HepG2 (cell line): ENCODE results near the gene SLFN14. TPM values are rescaled to one million over a fixed set of nuclear protein-coding genes. Genes with fewer than 3 reads are reported as not detected.

Source experiments
- ATAC-seq: fragments of 200-7000 bp; cut with Tn5 transposase; 3 replicates; pipeline ENCODE4 v1.9.1; 2020; ENCODE audit warnings: mild to moderate bottlenecking, moderate library complexity
- BruUV-seq: library from RNA; stranded (reverse); fragments of 400-500 nt; replicated peaks from 2 replicates; lab custom pipeline; 2021; lab: Mats Ljungman, UMichigan
- CTCF ChIA-PET: fragments of 300-600 bp; formaldehyde crosslinking; extraction: SDS; loops from one replicate; lab custom pipeline; 2021; ENCODE audit warnings: low total read pairs, inconsistent platforms, low intra/inter-chr PET ratio; lab: Yijun Ruan, JAX
- POLR2A ChIA-PET: fragments of 350-600 bp; sonication (Branson Sonifier 250); formaldehyde crosslinking; loops from one replicate; lab custom pipeline; 2020; ENCODE audit warnings: antibody characterized with exemption, inconsistent platforms; lab: Yijun Ruan, JAX
- DNase-seq: peaks from one replicate; pipeline ENCODE4 v3.0.0-alpha.2; 2015; ENCODE audit warnings: low spot score
- FAIRE-seq: peaks from 3 replicates; lab custom pipeline; 2011; peaks lifted over from hg19 to GRCh38; lab: Jason Lieb, UNC
- H2AFZ ChIP-seq: one replicate; pipeline ENCODE4 v1.6.1; 2011; ENCODE audit warnings: low read length, inconsistent platforms
- H3K27ac ChIP-seq: fragments of 300-600 bp; 3 replicates; pipeline ENCODE4 v1.8.0; 2011; ENCODE audit warnings: mixed run types, mild to moderate bottlenecking, mixed read lengths, low read length, inconsistent platforms; ENCODE audit not compliant: insufficient read depth; ENCODE audit errors: extremely low read length
- H3K27me3 ChIP-seq, 2 experiments: fragments of 200-600 bp in 1 of 2; 2 replicates in 1 of 2; 3 replicates in 1 of 2; pipeline versions ENCODE4 v1.6.0 to v1.8.0; 2011; ENCODE audit warnings: low read length in 2 of 2, mild to moderate bottlenecking in 2 of 2, moderate library complexity in 2 of 2, inconsistent platforms in 1 of 2; ENCODE audit not compliant: insufficient read depth in 2 of 2, control insufficient read depth in 1 of 2
- H3K36me3 ChIP-seq, 2 experiments: fragments of 200-600 bp in 1 of 2; replicated peaks in 1 of 2; 2 replicates in 1 of 2; 3 replicates in 1 of 2; pipeline versions ENCODE4 v1.5.1 to v1.8.0; 2011; ENCODE audit warnings: low read length in 2 of 2, inconsistent platforms in 1 of 2; ENCODE audit not compliant: insufficient read depth in 2 of 2, control insufficient read depth in 1 of 2
- H3K4me1 ChIP-seq: 2 replicates; pipeline ENCODE4 v1.5.1; 2012; ENCODE audit warnings: low read length, inconsistent platforms; ENCODE audit not compliant: insufficient read depth
- H3K4me2 ChIP-seq: 2 replicates; pipeline ENCODE4 v1.6.0; 2011; ENCODE audit warnings: low read depth, low read length, inconsistent platforms
- H3K4me3 ChIP-seq, 3 experiments: fragments of 200-600 bp in 1 of 3; sonication (generic), shearing (Covaris generic) in 1 of 3; replicated peaks in 1 of 3; 2 replicates each; pipeline ENCODE4 v1.5.1; 2011 to 2016; ENCODE audit warnings: low read length in 3 of 3, inconsistent platforms in 2 of 3, low read depth in 2 of 3, mild to moderate bottlenecking in 2 of 3, control low read depth in 1 of 3, mixed read lengths in 1 of 3; ENCODE audit not compliant: insufficient read depth in 1 of 3
- H3K79me2 ChIP-seq: one replicate; pipeline ENCODE4 v1.6.1; 2011; ENCODE audit warnings: low read length, inconsistent platforms; ENCODE audit not compliant: insufficient read depth
- H3K9ac ChIP-seq: 2 replicates; pipeline ENCODE4 v1.6.0; 2011; ENCODE audit warnings: mild to moderate bottlenecking, low read depth, low read length, inconsistent platforms; ENCODE audit not compliant: insufficient read depth
- H3K9me3 ChIP-seq: 2 replicates; pipeline ENCODE4 v1.5.1; 2012; ENCODE audit warnings: mild to moderate bottlenecking, low read length
- H4K20me1 ChIP-seq: 2 replicates; pipeline ENCODE4 v1.6.0; 2011; ENCODE audit warnings: inconsistent platforms, mild to moderate bottlenecking, low read length, moderate library complexity; ENCODE audit not compliant: insufficient read depth
- ARHGAP35 ChIP-seq: sonication (generic); formaldehyde crosslinking; IDR thresholded peaks from 2 replicates; pipeline ENCODE4 v1.9.0; 2022; ENCODE audit warnings: mild to moderate bottlenecking, inconsistent platforms, moderate library complexity, missing genetic modification reagents, borderline replicate concordance
- JUNB ChIP-seq: sonication (generic); formaldehyde crosslinking; IDR thresholded peaks from 2 replicates; pipeline ENCODE4 v1.8.0; 2022; ENCODE audit warnings: missing genetic modification reagents, mild to moderate bottlenecking, borderline replicate concordance
- NBN ChIP-seq: fragments of 450-650 bp; conservative IDR thresholded peaks from 2 replicates; pipeline ENCODE4 v1.6.1; 2017
- NR1H2 ChIP-seq: sonication (generic); formaldehyde crosslinking; IDR thresholded peaks from 2 replicates; pipeline ENCODE4 v1.8.1; 2022; ENCODE audit warnings: low read depth, missing genetic modification reagents, borderline replicate concordance
- NRL ChIP-seq: sonication (generic); formaldehyde crosslinking; IDR thresholded peaks from 2 replicates; pipeline ENCODE4 v1.5.0; 2020; ENCODE audit warnings: missing genetic modification reagents, mild to moderate bottlenecking, moderate library complexity, borderline replicate concordance
- PTBP1 ChIP-seq: fragments of 200-400 bp; formaldehyde crosslinking; IDR thresholded peaks from 2 replicates; pipeline ENCODE4 v1.6.1; 2018; ENCODE audit warnings: low read length, low read depth; ENCODE audit not compliant: poor library complexity, severe bottlenecking
- TAF1 ChIP-seq: sonication (generic); formaldehyde crosslinking; IDR thresholded peaks from 2 replicates; pipeline ENCODE4 v1.4.0; 2020; ENCODE audit warnings: missing genetic modification reagents
- ZFP36L2 ChIP-seq: sonication (generic); formaldehyde crosslinking; IDR thresholded peaks from 2 replicates; pipeline ENCODE4 v1.4.0; 2020; ENCODE audit warnings: missing genetic modification reagents
- ZNF10 ChIP-seq: sonication (generic); formaldehyde crosslinking; IDR thresholded peaks from 2 replicates; pipeline ENCODE4 v1.4.0; 2020; ENCODE audit warnings: mild to moderate bottlenecking, low read depth, missing genetic modification reagents, borderline replicate concordance
- ZNF264 ChIP-seq: sonication (generic); formaldehyde crosslinking; IDR thresholded peaks from 2 replicates; pipeline ENCODE4 v1.4.0; 2020; ENCODE audit warnings: missing genetic modification reagents
- ZNF317 ChIP-seq: sonication (generic); formaldehyde crosslinking; IDR thresholded peaks from 2 replicates; pipeline ENCODE4 v1.5.0; 2020; ENCODE audit warnings: mild to moderate bottlenecking, missing genetic modification reagents
- ZNF44 ChIP-seq: sonication (generic); formaldehyde crosslinking; IDR thresholded peaks from 2 replicates; pipeline ENCODE4 v1.5.1; 2020; ENCODE audit warnings: mild to moderate bottlenecking, missing genetic modification reagents
- ZNF660 ChIP-seq: sonication (generic); formaldehyde crosslinking; IDR thresholded peaks from 2 replicates; pipeline ENCODE4 v1.5.1; 2020; ENCODE audit warnings: mild to moderate bottlenecking, low read depth, missing genetic modification reagents, borderline replicate concordance
- WGBS: methylation state at CpG from one replicate; pipeline ENCODE4 v1.1.6; 2017; ENCODE audit warnings: low lambda C conversion rate; 5-methylcytosine and 5-hydroxymethylcytosine counted together
- in situ Hi-C: cut with HindIII; loops from 2 replicates; pipeline ENCODE4 v1.10.0; 2017; ENCODE audit warnings: low pct_unique_long_range_greater_than_20kb; ENCODE audit not compliant: extremely low pct_ligation_motif_present
- intact Hi-C: fragments of 100-400 bp; cut with micrococcal nuclease; formaldehyde crosslinking; loops from one replicate; pipeline ENCODE4 v1.10.0; 2022; ENCODE audit not compliant: unreplicated experiment
- polyA plus RNA-seq, 8 experiments: library from polyadenylated mRNA; depleted of rRNA in 3 of 8; stranded (reverse) in 7 of 8; unstranded in 1 of 8; fragments of >200 nt; fragmentation: Illumina TruSeq in 4 of 8; extraction: Trizol in 4 of 8; gene quantifications; 2 replicates each; pipeline versions ENCODE4 v1.2.1 to v1.2.3, GENCODE V29; 2011 to 2016; ENCODE audit warnings: low read depth in 4 of 8, missing spikeins in 1 of 8, mixed read lengths in 1 of 8; ENCODE audit not compliant: insufficient read depth in 1 of 8
- total RNA-seq, 5 experiments: library from RNA; depleted of rRNA; stranded (reverse); fragments of >200 nt; fragmentation: Illumina TruSeq; extraction: Trizol; gene quantifications; 2 replicates each; pipeline ENCODE4 v1.2.3, GENCODE V29; 2016; ENCODE audit warnings: low read depth in 1 of 5
- TF ChIP-seq, protein P1 (sequence below): sonication (generic); formaldehyde crosslinking; IDR thresholded peaks from 2 replicates; pipeline ENCODE4 v1.5.1; 2020; ENCODE audit warnings: mild to moderate bottlenecking, missing genetic modification reagents, borderline replicate concordance
- TF ChIP-seq, protein P2 (sequence below): sonication (generic); formaldehyde crosslinking; IDR thresholded peaks from 2 replicates; pipeline ENCODE4 v1.4.0; 2020; ENCODE audit warnings: missing genetic modification reagents, borderline replicate concordance
- TF ChIP-seq, protein P3 (sequence below): IDR thresholded peaks from 2 replicates; pipeline ENCODE4 v1.6.1; 2018; ENCODE audit warnings: missing genetic modification reagents, mild to moderate bottlenecking, missing compliant biosample characterization

SLFN14 gene
- total and polyA plus RNA-seq, 2 of the 13 experiments (the other 11 are each of a cell fraction or from before 2014, with no cell fraction given) = not detected

DNA sequence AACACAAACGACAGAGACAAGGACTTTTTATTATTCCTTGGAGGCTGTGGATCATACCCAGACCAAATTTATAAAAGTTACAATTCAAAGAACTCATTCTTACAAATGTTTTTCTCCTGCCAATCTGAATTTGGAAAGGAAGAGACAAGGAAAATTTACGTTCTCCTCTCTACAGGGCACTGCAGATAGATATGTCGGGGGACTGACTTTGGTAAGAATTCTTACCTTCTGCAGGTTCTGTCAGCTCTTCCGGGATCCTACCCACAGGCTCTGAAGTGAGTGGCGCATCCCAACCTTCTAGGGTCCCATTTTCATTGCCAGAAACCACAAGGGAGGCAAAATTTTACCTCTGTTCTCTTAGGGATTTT lies 21.0 kb downstream of the SLFN14 start:
- FAIRE-seq (no peak), ATAC-seq (no peak), DNase-seq (no peak)
- Histone ChIP-seq H3K4me1 (no peaks in the 10 kb centered on the region), H3K9ac (no peak overlapping the region), H3K9me3 (no peaks in the 10 kb centered on the region), H3K4me2 (no peak overlapping the region), H3K36me3 (no peaks in the 10 kb centered on the region), H4K20me1 (no peaks in the 10 kb centered on the region), H3K27ac (no peak overlapping the region), H2AFZ (no peak overlapping the region), H3K79me2 (no peaks in the 10 kb centered on the region), H3K27me3 (0 out of 5 replicates have a peak, but pooled peaks cover 0 to 3% of the 10 kb centered on the region in 2 experiments), H3K4me3 (no peak overlapping the region)
- ChIA-PET CTCF (interaction anchor here (1.3 to 1.8 kb wide), 2 partner anchors 227 to 1120 kb away, joined by 3 to 7 read pairs; no protein-coding TSS in a partner anchor), POLR2A (no interaction called here)
- TF ChIP-seq PTBP1 (no peak), ZNF317 (CRISPR knock-in tag) (no peak), NR1H2 (CRISPR knock-in tag) (no peak), JUNB (CRISPR knock-in tag) (no peak), ZNF10 (CRISPR knock-in tag) (no peak), ZNF264 (no peak), ARHGAP35 (CRISPR knock-in tag) (no peak), ZNF44 (CRISPR knock-in tag) (no peak), NBN (no peak), TAF1 (no peak), NRL (CRISPR knock-in tag) (no peak), ZNF660 (CRISPR knock-in tag) (no peak), ZFP36L2 (CRISPR knock-in tag) (no peak)
- TF ChIP-seq, protein P1, sequence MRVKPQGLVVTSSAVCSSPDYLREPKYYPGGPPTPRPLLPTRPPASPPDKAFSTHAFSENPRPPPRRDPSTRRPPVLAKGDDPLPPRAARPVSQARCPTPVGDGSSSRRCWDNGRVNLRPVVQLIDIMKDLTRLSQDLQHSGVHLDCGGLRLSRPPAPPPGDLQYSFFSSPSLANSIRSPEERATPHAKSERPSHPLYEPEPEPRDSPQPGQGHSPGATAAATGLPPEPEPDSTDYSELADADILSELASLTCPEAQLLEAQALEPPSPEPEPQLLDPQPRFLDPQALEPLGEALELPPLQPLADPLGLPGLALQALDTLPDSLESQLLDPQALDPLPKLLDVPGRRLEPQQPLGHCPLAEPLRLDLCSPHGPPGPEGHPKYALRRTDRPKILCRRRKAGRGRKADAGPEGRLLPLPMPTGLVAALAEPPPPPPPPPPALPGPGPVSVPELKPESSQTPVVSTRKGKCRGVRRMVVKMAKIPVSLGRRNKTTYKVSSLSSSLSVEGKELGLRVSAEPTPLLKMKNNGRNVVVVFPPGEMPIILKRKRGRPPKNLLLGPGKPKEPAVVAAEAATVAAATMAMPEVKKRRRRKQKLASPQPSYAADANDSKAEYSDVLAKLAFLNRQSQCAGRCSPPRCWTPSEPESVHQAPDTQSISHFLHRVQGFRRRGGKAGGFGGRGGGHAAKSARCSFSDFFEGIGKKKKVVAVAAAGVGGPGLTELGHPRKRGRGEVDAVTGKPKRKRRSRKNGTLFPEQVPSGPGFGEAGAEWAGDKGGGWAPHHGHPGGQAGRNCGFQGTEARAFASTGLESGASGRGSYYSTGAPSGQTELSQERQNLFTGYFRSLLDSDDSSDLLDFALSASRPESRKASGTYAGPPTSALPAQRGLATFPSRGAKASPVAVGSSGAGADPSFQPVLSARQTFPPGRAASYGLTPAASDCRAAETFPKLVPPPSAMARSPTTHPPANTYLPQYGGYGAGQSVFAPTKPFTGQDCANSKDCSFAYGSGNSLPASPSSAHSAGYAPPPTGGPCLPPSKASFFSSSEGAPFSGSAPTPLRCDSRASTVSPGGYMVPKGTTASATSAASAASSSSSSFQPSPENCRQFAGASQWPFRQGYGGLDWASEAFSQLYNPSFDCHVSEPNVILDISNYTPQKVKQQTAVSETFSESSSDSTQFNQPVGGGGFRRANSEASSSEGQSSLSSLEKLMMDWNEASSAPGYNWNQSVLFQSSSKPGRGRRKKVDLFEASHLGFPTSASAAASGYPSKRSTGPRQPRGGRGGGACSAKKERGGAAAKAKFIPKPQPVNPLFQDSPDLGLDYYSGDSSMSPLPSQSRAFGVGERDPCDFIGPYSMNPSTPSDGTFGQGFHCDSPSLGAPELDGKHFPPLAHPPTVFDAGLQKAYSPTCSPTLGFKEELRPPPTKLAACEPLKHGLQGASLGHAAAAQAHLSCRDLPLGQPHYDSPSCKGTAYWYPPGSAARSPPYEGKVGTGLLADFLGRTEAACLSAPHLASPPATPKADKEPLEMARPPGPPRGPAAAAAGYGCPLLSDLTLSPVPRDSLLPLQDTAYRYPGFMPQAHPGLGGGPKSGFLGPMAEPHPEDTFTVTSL (CRISPR knock-in tag) = no peak
- TF ChIP-seq, protein P2, sequence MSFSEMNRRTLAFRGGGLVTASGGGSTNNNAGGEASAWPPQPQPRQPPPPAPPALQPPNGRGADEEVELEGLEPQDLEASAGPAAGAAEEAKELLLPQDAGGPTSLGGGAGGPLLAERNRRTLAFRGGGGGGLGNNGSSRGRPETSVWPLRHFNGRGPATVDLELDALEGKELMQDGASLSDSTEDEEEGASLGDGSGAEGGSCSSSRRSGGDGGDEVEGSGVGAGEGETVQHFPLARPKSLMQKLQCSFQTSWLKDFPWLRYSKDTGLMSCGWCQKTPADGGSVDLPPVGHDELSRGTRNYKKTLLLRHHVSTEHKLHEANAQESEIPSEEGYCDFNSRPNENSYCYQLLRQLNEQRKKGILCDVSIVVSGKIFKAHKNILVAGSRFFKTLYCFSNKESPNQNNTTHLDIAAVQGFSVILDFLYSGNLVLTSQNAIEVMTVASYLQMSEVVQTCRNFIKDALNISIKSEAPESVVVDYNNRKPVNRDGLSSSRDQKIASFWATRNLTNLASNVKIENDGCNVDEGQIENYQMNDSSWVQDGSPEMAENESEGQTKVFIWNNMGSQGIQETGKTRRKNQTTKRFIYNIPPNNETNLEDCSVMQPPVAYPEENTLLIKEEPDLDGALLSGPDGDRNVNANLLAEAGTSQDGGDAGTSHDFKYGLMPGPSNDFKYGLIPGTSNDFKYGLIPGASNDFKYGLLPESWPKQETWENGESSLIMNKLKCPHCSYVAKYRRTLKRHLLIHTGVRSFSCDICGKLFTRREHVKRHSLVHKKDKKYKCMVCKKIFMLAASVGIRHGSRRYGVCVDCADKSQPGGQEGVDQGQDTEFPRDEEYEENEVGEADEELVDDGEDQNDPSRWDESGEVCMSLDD (CRISPR knock-in tag) = no peak
- TF ChIP-seq, protein P3, sequence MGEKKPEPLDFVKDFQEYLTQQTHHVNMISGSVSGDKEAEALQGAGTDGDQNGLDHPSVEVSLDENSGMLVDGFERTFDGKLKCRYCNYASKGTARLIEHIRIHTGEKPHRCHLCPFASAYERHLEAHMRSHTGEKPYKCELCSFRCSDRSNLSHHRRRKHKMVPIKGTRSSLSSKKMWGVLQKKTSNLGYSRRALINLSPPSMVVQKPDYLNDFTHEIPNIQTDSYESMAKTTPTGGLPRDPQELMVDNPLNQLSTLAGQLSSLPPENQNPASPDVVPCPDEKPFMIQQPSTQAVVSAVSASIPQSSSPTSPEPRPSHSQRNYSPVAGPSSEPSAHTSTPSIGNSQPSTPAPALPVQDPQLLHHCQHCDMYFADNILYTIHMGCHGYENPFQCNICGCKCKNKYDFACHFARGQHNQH (CRISPR knock-in tag) = no peak
- intact Hi-C loops = loop anchor here (1.0 to 10.0 kb wide), 2 partner anchors 227 to 1115 kb away; no protein-coding TSS in a partner anchor
- BruUV-seq = no TSS peak
- in situ Hi-C loops = loop anchor here (5.0 to 25.0 kb wide), 3 partner anchors 227 to 1127 kb away; no protein-coding TSS in a partner anchor
- 36% methylated on average over 5 of the region's 5 CpGs for WGBS
